Measurements from ENCODE around the gene CALML3.

Gene CALML3

DNA sequence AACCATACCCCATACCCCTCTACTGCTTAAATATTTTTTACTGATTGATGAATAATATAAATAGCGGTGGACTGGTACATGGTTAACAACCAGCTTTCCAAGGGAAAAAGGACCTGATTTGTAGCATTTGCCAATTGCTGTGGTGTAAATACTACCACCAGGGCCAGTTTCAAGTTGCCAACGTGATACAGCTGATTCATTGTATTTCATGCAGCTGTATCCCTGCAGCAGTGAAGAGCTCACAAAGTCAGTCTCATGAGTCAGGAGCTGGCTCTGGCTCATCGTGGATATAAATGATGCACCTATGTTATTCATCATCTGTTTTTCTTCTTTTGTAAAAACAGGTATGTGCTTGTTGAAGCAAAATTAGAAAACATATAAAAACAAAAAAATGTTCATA is 40.6 kb upstream of the CALML3 start:
- Histone ChIP-seq H3K4me3 (ENCODE audit: low read length) (no peak overlapping the region), H3K27me3 (ENCODE audit: control insufficient read depth, insufficient read depth, low read length) (no peaks in the 10 kb centered on the region), H3K9ac (ENCODE audit: low read length) (no peak overlapping the region), H3K4me1 (ENCODE audit: control insufficient read depth, insufficient read depth, low read length) (peaks cover 23% of the 10 kb centered on the region), H3K9me3 (ENCODE audit: control insufficient read depth, low read length) (no peaks in the 10 kb centered on the region), H3K36me3 (ENCODE audit: control insufficient read depth, insufficient read depth, low read length) (no peaks in the 10 kb centered on the region)

DNA sequence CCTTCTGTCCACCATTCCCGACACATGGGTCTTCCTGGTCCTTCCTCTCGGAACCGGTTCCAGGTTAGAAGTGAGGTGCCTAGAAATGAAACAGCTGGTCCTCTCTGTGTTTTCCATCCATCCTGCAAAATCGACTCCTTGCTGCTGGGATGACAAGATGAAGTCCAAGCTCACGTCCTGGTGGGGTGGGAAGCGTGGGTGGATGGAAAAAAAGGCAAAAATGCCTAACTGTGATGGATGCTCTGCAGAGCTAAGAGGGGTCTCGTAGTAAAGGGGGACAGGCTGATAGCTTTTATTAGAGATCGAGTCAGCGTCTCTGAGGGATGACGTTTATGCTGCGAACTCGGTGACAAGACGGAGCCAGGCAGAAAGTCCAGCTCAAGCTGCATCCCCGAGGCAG is 39.5 kb upstream of the CALML3 start:
- no peaks in the 10 kb centered on the region for H3K9me3 ChIP-seq (ENCODE audit: control insufficient read depth, low read length)
- no peaks in the 10 kb centered on the region for H3K36me3 ChIP-seq (ENCODE audit: control insufficient read depth, insufficient read depth, low read length)
- H3K27me3 ChIP-seq (ENCODE audit: control insufficient read depth, insufficient read depth, low read length): no peaks in the 10 kb centered on the region
- H3K4me3 ChIP-seq (ENCODE audit: low read length): no peak overlapping the region
- H3K4me1 ChIP-seq (ENCODE audit: control insufficient read depth, insufficient read depth, low read length): peaks cover 27% of the 10 kb centered on the region
- H3K9ac ChIP-seq (ENCODE audit: low read length): no peak overlapping the region

GRCh38 chr10:5485948-5486852 is 38.6 kb upstream of the CALML3 start:
- Histone ChIP-seq H3K36me3 (ENCODE audit: control insufficient read depth, insufficient read depth, low read length) (no peaks in the 10 kb centered on the region), H3K4me3 (ENCODE audit: low read length) (no peak overlapping the region)

GRCh38 chr10:5486853-5487235 is 37.9 kb upstream of the CALML3 start:
- H3K36me3 ChIP-seq (ENCODE audit: control insufficient read depth, insufficient read depth, low read length): no peaks in the 10 kb centered on the region
- H3K9me3 ChIP-seq (ENCODE audit: control insufficient read depth, low read length): no peaks in the 10 kb centered on the region
- no peak overlapping the region for H3K9ac ChIP-seq (ENCODE audit: low read length)
- H3K4me1 ChIP-seq (ENCODE audit: control insufficient read depth, insufficient read depth, low read length): peaks cover 27% of the 10 kb centered on the region
- H3K27me3 ChIP-seq (ENCODE audit: control insufficient read depth, insufficient read depth, low read length): no peaks in the 10 kb centered on the region
- no peak overlapping the region for H3K4me3 ChIP-seq (ENCODE audit: low read length)

More at GRCh38 chr10:5485948-5486852, 38.6 kb upstream of the CALML3 start:
- Histone ChIP-seq H3K9me3 (ENCODE audit: control insufficient read depth, low read length) (no peaks in the 10 kb centered on the region), H3K9ac (ENCODE audit: low read length) (no peak overlapping the region), H3K27me3 (ENCODE audit: control insufficient read depth, insufficient read depth, low read length) (no peaks in the 10 kb centered on the region), H3K4me1 (ENCODE audit: control insufficient read depth, insufficient read depth, low read length) (peaks cover 27% of the 10 kb centered on the region)

DNA sequence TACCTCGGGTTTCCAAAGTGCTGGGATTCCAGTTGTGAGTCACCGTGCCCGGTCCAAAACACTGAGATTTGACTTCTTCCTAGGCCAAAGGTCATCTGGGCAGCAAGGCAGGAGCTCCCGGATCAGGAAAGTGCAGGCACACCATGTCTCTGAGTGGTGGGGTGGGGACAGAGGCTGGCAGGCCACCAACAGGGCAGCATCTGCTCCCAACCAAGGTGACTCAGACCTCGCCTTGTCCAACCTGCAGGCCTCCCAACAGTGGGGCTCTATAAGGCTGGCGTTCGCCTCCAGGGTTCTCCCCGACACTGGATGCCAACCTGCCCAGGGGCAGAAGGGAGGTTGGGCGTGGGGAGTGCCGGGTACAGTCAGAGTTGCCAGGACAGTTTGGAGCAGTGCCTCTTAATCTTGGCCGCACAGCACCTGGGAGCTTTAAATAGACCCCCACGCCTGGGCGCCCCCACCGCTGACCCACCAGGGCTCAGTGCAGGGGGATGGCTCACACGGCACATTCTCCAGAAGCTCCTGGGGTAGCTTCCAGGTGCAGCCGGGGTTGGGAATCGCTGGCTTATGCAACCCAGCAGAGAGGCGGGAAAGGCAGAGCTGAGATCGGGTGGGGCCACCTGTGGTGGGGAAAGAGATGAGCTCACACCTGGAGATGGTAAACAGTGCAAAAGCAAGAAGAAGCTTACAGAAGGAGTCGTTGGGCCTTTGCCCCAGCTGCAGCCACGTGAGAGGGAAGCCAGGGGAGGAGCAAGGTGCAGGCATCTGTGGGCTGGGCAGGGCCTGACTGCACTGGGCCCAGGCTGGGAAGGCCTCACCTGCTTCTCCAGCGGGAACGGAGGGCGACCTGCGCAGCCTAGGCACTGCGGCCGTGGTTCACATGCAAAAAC is 36.2 kb upstream of the CALML3 start:
- H3K4me1 ChIP-seq (ENCODE audit: control insufficient read depth, insufficient read depth, low read length): peaks cover 32% of the 10 kb centered on the region
- no peaks in the 10 kb centered on the region for H3K27me3 ChIP-seq (ENCODE audit: control insufficient read depth, insufficient read depth, low read length)
- no peak overlapping the region for H3K4me3 ChIP-seq (ENCODE audit: low read length)
- peak overlapping the region; percentile 57 for H3K9ac ChIP-seq (ENCODE audit: low read length)
- no peaks in the 10 kb centered on the region for H3K9me3 ChIP-seq (ENCODE audit: control insufficient read depth, low read length)
- no peaks in the 10 kb centered on the region for H3K36me3 ChIP-seq (ENCODE audit: control insufficient read depth, insufficient read depth, low read length)

- Histone ChIP-seq H3K36me3 (ENCODE audit: control insufficient read depth, insufficient read depth, low read length) (no peaks in the 10 kb centered on the region), H3K9ac (ENCODE audit: low read length) (no peak overlapping the region), H3K4me1 (ENCODE audit: control insufficient read depth, insufficient read depth, low read length) (peaks cover 39% of the 10 kb centered on the region), H3K9me3 (ENCODE audit: control insufficient read depth, low read length) (no peaks in the 10 kb centered on the region), H3K27me3 (ENCODE audit: control insufficient read depth, insufficient read depth, low read length) (no peaks in the 10 kb centered on the region), H3K4me3 (ENCODE audit: low read length) (no peak overlapping the region)
Observed at GRCh38 chr10:5490032-5490431, 34.7 kb upstream of the CALML3 start.

DNA sequence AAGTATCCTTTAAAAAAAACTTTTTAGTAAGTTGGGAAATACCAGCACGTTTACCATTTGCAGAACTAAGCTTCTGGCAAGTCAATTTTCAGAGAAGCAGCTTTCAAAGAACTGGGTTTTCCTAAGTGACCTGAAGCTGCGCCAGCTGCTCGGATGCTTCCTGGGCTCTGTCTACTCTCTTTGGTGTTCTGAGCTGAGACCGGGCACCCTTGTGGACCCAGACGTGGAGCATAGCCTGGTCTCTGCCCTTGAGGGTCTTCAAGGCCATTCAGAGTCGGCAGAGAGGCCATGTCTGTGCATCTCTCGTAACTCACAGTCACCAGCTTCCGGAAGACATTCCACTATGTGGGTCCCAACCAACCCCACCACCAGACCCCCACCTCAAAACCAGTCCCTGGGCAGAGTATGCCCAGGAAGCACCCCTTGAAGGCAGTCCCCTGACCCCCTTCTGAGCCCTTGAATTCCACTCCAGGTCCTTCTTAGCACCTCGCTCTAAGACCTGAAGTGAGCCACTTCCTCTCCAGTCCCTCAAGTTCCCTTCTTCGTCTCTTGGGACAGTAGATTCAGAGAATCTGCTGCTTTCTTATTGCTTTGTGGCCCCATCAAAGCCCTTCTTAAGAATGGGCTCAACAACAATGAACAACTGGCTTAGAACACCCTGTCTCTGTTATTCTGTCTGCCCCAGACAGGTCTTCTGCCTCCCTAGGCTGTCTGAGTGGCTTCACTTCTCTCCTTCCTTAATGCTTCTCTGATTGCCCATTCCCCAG is 33.9 kb upstream of the CALML3 start:
- H3K4me1 ChIP-seq (ENCODE audit: control insufficient read depth, insufficient read depth, low read length): peaks cover 41% of the 10 kb centered on the region
- H3K9me3 ChIP-seq (ENCODE audit: control insufficient read depth, low read length): no peaks in the 10 kb centered on the region
- H3K36me3 ChIP-seq (ENCODE audit: control insufficient read depth, insufficient read depth, low read length): no peaks in the 10 kb centered on the region
- no peaks in the 10 kb centered on the region for H3K27me3 ChIP-seq (ENCODE audit: control insufficient read depth, insufficient read depth, low read length)
- no peak overlapping the region for H3K9ac ChIP-seq (ENCODE audit: low read length)
- no peak overlapping the region for H3K4me3 ChIP-seq (ENCODE audit: low read length)

GRCh38 chr10:5491477-5491876 is 33.3 kb upstream of the CALML3 start:
- Histone ChIP-seq H3K36me3 (ENCODE audit: control insufficient read depth, insufficient read depth, low read length) (no peaks in the 10 kb centered on the region), H3K4me3 (ENCODE audit: low read length) (no peak overlapping the region)

GRCh38 chr10:5492322-5492855 is 32.4 kb upstream of the CALML3 start:
- Histone ChIP-seq H3K27me3 (ENCODE audit: control insufficient read depth, insufficient read depth, low read length) (no peaks in the 10 kb centered on the region), H3K36me3 (ENCODE audit: control insufficient read depth, insufficient read depth, low read length) (no peaks in the 10 kb centered on the region), H3K4me3 (ENCODE audit: low read length) (no peak overlapping the region), H3K4me1 (ENCODE audit: control insufficient read depth, insufficient read depth, low read length) (peaks cover 46% of the 10 kb centered on the region), H3K9ac (ENCODE audit: low read length) (no peak overlapping the region), H3K9me3 (ENCODE audit: control insufficient read depth, low read length) (no peaks in the 10 kb centered on the region)

More at GRCh38 chr10:5491477-5491876, 33.3 kb upstream of the CALML3 start:
- H3K9me3 ChIP-seq (ENCODE audit: control insufficient read depth, low read length): no peaks in the 10 kb centered on the region
- H3K4me1 ChIP-seq (ENCODE audit: control insufficient read depth, insufficient read depth, low read length): peaks cover 47% of the 10 kb centered on the region
- no peak overlapping the region for H3K9ac ChIP-seq (ENCODE audit: low read length)
- H3K27me3 ChIP-seq (ENCODE audit: control insufficient read depth, insufficient read depth, low read length): no peaks in the 10 kb centered on the region

DNA sequence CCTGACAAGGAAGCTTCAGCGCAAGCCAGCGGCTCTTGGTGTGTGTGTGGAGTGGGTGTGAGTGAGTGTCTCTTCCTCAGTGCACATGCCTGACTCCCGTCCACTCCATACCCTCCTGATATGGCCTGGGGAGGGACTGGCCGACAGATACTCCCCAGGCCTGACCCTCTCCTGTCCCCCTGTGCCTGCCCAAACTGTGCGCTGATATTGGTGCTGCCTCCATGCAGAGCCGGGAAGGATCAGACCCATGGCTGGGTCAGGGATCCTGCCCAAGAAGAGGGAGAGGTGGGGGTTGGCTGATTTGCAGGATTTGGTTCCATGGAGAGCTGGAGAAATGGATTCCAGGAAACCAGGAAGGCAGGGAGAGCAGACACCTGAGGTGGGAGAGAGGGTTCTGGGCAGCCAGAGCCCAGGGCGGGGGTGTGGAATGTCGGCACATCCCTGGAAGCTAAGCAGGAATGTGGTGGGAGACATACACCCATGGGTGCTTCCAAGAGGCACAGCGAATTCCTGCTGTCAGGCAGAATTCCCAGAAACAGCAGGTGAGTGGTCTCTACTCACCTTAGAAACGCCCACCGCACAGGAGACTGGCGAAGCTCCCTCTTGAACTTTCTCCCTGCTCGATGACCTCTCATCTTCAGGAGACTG is 31.7 kb upstream of the CALML3 start:
- Histone ChIP-seq H3K9ac (ENCODE audit: low read length) (no peak overlapping the region), H3K27me3 (ENCODE audit: control insufficient read depth, insufficient read depth, low read length) (no peaks in the 10 kb centered on the region), H3K9me3 (ENCODE audit: control insufficient read depth, low read length) (no peaks in the 10 kb centered on the region), H3K4me1 (ENCODE audit: control insufficient read depth, insufficient read depth, low read length) (peaks cover 39% of the 10 kb centered on the region), H3K36me3 (ENCODE audit: control insufficient read depth, insufficient read depth, low read length) (no peaks in the 10 kb centered on the region), H3K4me3 (ENCODE audit: low read length) (no peak overlapping the region)

DNA sequence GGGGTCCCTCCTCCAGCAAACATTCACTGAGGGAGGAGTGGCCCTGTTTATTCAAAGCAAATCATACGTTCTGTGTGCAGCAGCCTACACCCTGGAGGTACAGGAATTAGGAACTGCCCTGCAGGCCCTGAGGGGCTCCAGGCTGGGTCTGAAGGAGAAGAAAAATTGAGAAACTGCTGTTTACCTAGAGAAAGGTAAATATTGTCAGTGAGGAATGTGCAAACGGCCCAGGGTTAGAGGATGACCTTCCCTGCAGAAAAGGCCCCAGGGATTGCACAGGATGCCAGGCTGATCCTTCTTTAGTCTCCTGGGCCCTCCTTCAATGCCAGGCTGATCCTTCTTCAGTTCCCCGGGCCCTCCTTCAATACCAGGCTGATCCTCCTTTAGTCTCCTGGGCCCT is 31.1 kb upstream of the CALML3 start:
- Histone ChIP-seq H3K9ac (ENCODE audit: low read length) (no peak overlapping the region), H3K27me3 (ENCODE audit: control insufficient read depth, insufficient read depth, low read length) (no peaks in the 10 kb centered on the region), H3K36me3 (ENCODE audit: control insufficient read depth, insufficient read depth, low read length) (no peaks in the 10 kb centered on the region), H3K9me3 (ENCODE audit: control insufficient read depth, low read length) (no peaks in the 10 kb centered on the region), H3K4me3 (ENCODE audit: low read length) (no peak overlapping the region), H3K4me1 (ENCODE audit: control insufficient read depth, insufficient read depth, low read length) (peaks cover 33% of the 10 kb centered on the region)

All from mucosa of stomach (tissue), 1 donor.